Measurements from ENCODE around the gene PLS3. TPM values are rescaled to one million over a fixed set of nuclear protein-coding genes. Genes with fewer than 3 reads are reported as not detected.
"Not testable (repeated sequence)": the region's sequence is repeated elsewhere in the genome, so short reads cannot be mapped to it uniquely, and the experiment has no call there.

Gene PLS3
- total RNA-seq, 2 donors from 2014 or later = 1.0 TPM; not detected in 1

DNA sequence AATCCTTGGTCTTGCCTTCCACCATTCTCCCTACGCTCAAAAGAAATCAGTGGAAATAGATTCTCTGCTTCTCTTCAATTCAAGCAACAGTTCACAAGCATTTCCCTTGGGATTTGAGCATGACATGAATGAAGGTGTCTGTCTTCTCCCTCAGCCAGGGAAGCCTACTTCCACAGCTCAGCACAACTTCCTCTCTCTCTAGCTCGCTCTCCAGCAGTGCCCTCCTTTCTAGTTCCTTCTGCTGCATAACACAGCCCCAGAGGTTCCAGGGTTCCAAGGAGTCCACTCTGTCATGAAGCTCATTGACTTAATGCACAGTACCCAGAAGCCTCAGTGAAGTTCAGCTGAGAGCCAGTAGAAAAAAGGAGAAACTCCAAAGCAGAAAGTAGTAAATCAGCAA, 81.3 kb downstream of the PLS3 start:
- H3K9me3 ChIP-seq (ENCODE audit: control insufficient read depth, low read length, poor library complexity, severe bottlenecking) = no peaks in the 10 kb centered on the region
- no peaks in the 10 kb centered on the region for H3K27me3 Mint-ChIP-seq
- no peak overlapping the region for H3K4me3 Mint-ChIP-seq
- H3K4me1 Mint-ChIP-seq = no peaks in the 10 kb centered on the region
- DNase-seq = no peak
- H3K27ac Mint-ChIP-seq = no peak overlapping the region
- ATAC-seq = no peak
- no peaks in the 10 kb centered on the region for H3K36me3 Mint-ChIP-seq (ENCODE audit: low read depth)

GRCh38 chrX:115642895-115643530, 82.0 kb downstream of the PLS3 start:
- Mint-ChIP-seq H3K27me3 (no peaks in the 10 kb centered on the region), H3K36me3 (ENCODE audit: low read depth) (no peaks in the 10 kb centered on the region), H3K27ac (no peak overlapping the region), H3K4me3 (no peak overlapping the region), H3K4me1 (no peaks in the 10 kb centered on the region)
- ATAC-seq (no peak), DNase-seq (peak in 1 of 3 donors; percentile 3)
- no peaks in the 10 kb centered on the region for H3K9me3 ChIP-seq (ENCODE audit: control insufficient read depth, low read length, poor library complexity, severe bottlenecking)

DNA sequence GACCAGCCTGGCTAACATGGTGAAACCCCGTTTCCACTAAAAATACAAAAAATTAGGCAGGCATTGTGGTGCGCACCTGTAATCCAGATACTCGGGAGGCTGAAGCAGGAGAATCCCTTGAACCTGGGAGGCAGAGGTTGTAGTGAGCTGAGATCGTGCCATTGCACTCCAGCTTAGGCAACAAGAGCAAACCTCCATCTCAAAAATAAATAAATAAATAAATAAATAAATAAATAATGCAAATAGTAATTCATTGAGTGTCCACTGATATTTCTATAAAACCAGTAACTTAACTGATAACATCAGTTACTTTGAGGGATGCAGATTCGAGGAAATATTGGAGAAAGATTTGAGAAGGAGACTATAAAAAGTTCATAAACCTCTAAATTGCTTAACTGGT, 83.4 kb downstream of the PLS3 start:
- not testable (repeated sequence) for H3K36me3 Mint-ChIP-seq (ENCODE audit: low read depth); DNase-seq; H3K27ac Mint-ChIP-seq; ATAC-seq; H3K4me3 Mint-ChIP-seq; H3K4me1 Mint-ChIP-seq; H3K27me3 Mint-ChIP-seq; H3K9me3 ChIP-seq (ENCODE audit: control insufficient read depth, low read length, poor library complexity, severe bottlenecking)

GRCh38 chrX:115649461-115650063, 88.6 kb downstream of the PLS3 start:
- H3K27me3 Mint-ChIP-seq = no peaks in the 10 kb centered on the region
- no peak overlapping the region for H3K27ac Mint-ChIP-seq
- H3K4me3 Mint-ChIP-seq = no peak overlapping the region
- H3K36me3 Mint-ChIP-seq (ENCODE audit: low read depth) = no peaks in the 10 kb centered on the region
- no peaks in the 10 kb centered on the region for H3K4me1 Mint-ChIP-seq
- ATAC-seq (no peak), DNase-seq (no peak)
- H3K9me3 ChIP-seq (ENCODE audit: control insufficient read depth, low read length, poor library complexity, severe bottlenecking) = no peaks in the 10 kb centered on the region

- H3K27me3 Mint-ChIP-seq = no peaks in the 10 kb centered on the region
- DNase-seq = no peak
- no peak overlapping the region for H3K4me3 Mint-ChIP-seq
- ATAC-seq = no peak
- H3K4me1 Mint-ChIP-seq = no peaks in the 10 kb centered on the region
- no peak overlapping the region for H3K27ac Mint-ChIP-seq
- no peaks in the 10 kb centered on the region for H3K9me3 ChIP-seq (ENCODE audit: control insufficient read depth, low read length, poor library complexity, severe bottlenecking)
- H3K36me3 Mint-ChIP-seq (ENCODE audit: low read depth) = no peaks in the 10 kb centered on the region
These were observed 89.5 kb downstream of the PLS3 start for GRCh38 chrX:115650449-115650848.

DNA sequence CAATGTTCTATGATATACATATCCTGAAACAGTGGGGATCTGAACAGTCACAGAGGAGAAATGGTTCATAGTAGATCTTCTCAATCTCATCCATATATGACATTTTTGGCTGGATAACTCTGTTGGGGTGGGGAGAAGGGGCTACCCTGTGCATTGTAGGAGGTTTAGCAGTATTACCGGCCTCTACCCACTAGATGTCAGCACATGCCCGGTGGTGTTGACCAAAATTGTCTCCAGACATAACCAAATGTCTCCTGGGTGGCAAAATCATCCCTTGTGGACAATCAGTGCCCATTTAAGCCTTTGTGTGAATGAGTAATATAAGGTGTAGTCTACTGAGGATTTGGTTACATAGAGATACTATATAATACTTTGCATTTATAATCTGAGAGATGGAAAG, 89.9 kb downstream of the PLS3 start:
- Mint-ChIP-seq H3K4me3 (no peak overlapping the region), H3K4me1 (no peaks in the 10 kb centered on the region), H3K27me3 (no peaks in the 10 kb centered on the region), H3K27ac (no peak overlapping the region), H3K36me3 (ENCODE audit: low read depth) (no peaks in the 10 kb centered on the region)
- DNase-seq (no peak), ATAC-seq (no peak)
- no peaks in the 10 kb centered on the region for H3K9me3 ChIP-seq (ENCODE audit: control insufficient read depth, low read length, poor library complexity, severe bottlenecking)

- Mint-ChIP-seq H3K4me1 (no peaks in the 10 kb centered on the region), H3K36me3 (ENCODE audit: low read depth) (no peaks in the 10 kb centered on the region), H3K4me3 (no peak overlapping the region), H3K27ac (no peak overlapping the region), H3K27me3 (no peaks in the 10 kb centered on the region)
- ATAC-seq = no peak
- DNase-seq = no peak
- H3K9me3 ChIP-seq (ENCODE audit: control insufficient read depth, low read length, poor library complexity, severe bottlenecking) = no peaks in the 10 kb centered on the region
These were observed 91.2 kb downstream of the PLS3 start for GRCh38 chrX:115652221-115652620.

GRCh38 chrX:115665122-115665521, 104.1 kb downstream of the PLS3 start:
- no peaks in the 10 kb centered on the region for H3K27me3 Mint-ChIP-seq
- H3K4me3 Mint-ChIP-seq = no peak overlapping the region
- no peaks in the 10 kb centered on the region for H3K36me3 Mint-ChIP-seq (ENCODE audit: low read depth)
- no peaks in the 10 kb centered on the region for H3K9me3 ChIP-seq (ENCODE audit: control insufficient read depth, low read length, poor library complexity, severe bottlenecking)
- DNase-seq (no peak), ATAC-seq (no peak)
- no peaks in the 10 kb centered on the region for H3K4me1 Mint-ChIP-seq
- no peak overlapping the region for H3K27ac Mint-ChIP-seq

- DNase-seq (no peak), ATAC-seq (no peak)
- Mint-ChIP-seq H3K27ac (no peak overlapping the region), H3K4me1 (no peaks in the 10 kb centered on the region), H3K27me3 (no peaks in the 10 kb centered on the region), H3K4me3 (no peak overlapping the region), H3K36me3 (ENCODE audit: low read depth) (no peaks in the 10 kb centered on the region)
- no peaks in the 10 kb centered on the region for H3K9me3 ChIP-seq (ENCODE audit: control insufficient read depth, low read length, poor library complexity, severe bottlenecking)
These were observed 118.5 kb downstream of the PLS3 start for GRCh38 chrX:115679460-115679859.

DNA sequence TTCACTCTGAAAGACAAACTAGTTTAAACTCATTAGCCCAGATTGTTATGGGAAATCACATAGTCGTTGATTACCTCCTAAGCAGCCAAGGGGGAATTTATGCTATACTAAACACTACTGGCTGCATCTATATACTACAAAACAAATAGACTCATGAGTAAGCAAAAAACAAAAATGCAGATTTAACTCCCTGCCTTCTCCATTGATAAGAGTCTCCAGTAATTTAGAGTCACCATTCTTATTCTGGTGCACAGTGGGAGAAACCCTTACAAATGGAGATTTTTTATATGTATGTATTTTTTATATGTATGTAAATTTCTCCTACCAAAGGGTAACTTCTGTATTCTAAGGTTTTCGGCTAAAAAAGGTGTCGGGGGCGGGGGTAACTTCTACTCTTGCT, 126.6 kb downstream of the PLS3 start:
- peaks cover 6% of the 10 kb centered on the region for H3K27me3 Mint-ChIP-seq
- no peak overlapping the region for H3K4me3 Mint-ChIP-seq
- DNase-seq = no peak
- no peaks in the 10 kb centered on the region for H3K9me3 ChIP-seq (ENCODE audit: control insufficient read depth, low read length, poor library complexity, severe bottlenecking)
- no peak overlapping the region for H3K27ac Mint-ChIP-seq
- no peaks in the 10 kb centered on the region for H3K36me3 Mint-ChIP-seq (ENCODE audit: low read depth)
- H3K4me1 Mint-ChIP-seq = no peaks in the 10 kb centered on the region
- ATAC-seq = no peak

GRCh38 chrX:115689931-115690330, 129.0 kb downstream of the PLS3 start:
- Mint-ChIP-seq H3K4me3 (no peak overlapping the region), H3K4me1 (no peaks in the 10 kb centered on the region), H3K36me3 (ENCODE audit: low read depth) (no peaks in the 10 kb centered on the region), H3K27ac (no peak overlapping the region), H3K27me3 (peaks cover 6% of the 10 kb centered on the region)
- H3K9me3 ChIP-seq (ENCODE audit: control insufficient read depth, low read length, poor library complexity, severe bottlenecking) = no peaks in the 10 kb centered on the region
- ATAC-seq (no peak), DNase-seq (no peak)

DNA sequence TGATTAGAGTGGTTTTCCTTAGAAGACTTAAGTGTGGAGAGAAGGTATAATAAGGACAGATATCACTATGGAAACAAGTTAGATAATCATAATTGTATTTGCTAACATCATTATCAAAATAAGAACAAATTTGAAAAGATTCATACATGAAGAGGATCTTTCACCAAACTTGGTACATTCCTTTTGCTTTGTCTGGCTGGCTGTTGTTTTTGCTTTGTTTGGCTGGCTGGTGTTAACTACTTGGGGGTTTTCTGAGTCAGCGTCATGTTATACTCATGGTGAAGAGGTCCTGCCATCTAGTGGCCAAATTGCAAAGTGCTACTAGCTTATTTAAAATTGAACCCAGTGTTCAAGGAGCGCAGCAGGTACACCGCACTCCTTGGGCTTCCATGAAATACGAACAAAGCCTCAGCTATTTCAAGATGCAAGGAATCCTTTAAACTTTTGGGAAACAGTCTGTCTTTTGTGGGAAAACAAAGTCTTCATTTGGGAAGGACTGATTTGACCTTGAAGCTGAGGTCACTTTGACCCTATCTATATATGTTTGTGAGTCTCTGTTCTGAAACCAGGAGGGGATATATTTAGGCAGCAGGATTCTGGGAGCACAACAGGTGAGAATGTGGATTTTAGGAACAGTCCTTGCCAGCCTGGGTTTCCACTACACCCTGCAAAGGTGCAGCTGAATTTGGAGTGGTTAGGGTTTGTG, 129.7 kb downstream of the PLS3 start:
- DNase-seq (no peak), ATAC-seq (peak; percentile 47)
- no peaks in the 10 kb centered on the region for H3K9me3 ChIP-seq (ENCODE audit: control insufficient read depth, low read length, poor library complexity, severe bottlenecking)
- no peak overlapping the region for H3K4me3 Mint-ChIP-seq
- no peaks in the 10 kb centered on the region for H3K4me1 Mint-ChIP-seq
- no peak overlapping the region for H3K27ac Mint-ChIP-seq
- H3K27me3 Mint-ChIP-seq = peaks cover 6% of the 10 kb centered on the region
- no peaks in the 10 kb centered on the region for H3K36me3 Mint-ChIP-seq (ENCODE audit: low read depth)

GRCh38 chrX:115693476-115693875, 132.5 kb downstream of the PLS3 start:
- Mint-ChIP-seq H3K4me3 (no peak overlapping the region), H3K36me3 (ENCODE audit: low read depth) (no peaks in the 10 kb centered on the region), H3K27me3 (peaks cover 6% of the 10 kb centered on the region), H3K4me1 (no peaks in the 10 kb centered on the region), H3K27ac (no peak overlapping the region)
- DNase-seq (no peak), ATAC-seq (no peak)
- no peaks in the 10 kb centered on the region for H3K9me3 ChIP-seq (ENCODE audit: control insufficient read depth, low read length, poor library complexity, severe bottlenecking)

DNA sequence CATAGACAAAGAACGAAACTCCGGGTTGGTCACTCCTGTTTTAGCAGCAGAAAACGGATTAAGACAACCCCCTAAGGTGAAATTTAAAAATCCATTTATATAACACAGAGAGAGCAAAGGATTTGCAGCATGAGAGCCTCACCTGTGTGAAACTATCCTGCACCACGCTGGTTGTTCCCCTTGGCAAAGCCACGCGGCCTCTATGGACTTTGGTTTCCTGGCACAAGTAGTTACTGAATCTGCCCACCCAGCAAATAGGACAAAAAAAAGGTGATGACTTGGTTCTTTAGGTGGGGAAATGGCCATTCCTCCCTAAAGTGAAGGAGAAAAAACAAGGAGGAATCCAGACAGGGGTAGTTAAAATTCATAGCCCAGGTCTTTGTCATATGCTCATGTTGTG, 133.1 kb downstream of the PLS3 start:
- H3K9me3 ChIP-seq (ENCODE audit: control insufficient read depth, low read length, poor library complexity, severe bottlenecking) = no peaks in the 10 kb centered on the region
- Mint-ChIP-seq H3K36me3 (ENCODE audit: low read depth) (no peaks in the 10 kb centered on the region), H3K4me3 (no peak overlapping the region), H3K4me1 (no peaks in the 10 kb centered on the region), H3K27me3 (peaks cover 6% of the 10 kb centered on the region), H3K27ac (no peak overlapping the region)
- no peak for DNase-seq
- ATAC-seq = no peak

Measured in T-helper 17 cell (primary cell).